Activated naive CD8-positive, alpha-beta T cell treated with anti-CD3 and anti-CD28 coated beads for 36 hours (primary cell): ENCODE measurements around the gene SPDYE2. TPM values are rescaled to one million over a fixed set of nuclear protein-coding genes. Genes with fewer than 3 reads are reported as not detected.
"Not testable (repeated sequence)": the region's sequence is repeated elsewhere in the genome, so short reads cannot be mapped to it uniquely, and the experiment has no call there.

ENCODE experiments used
- DNase-seq: peaks from one replicate; pipeline ENCODE4 v3.0.0; 2021
- H3K27ac Mint-ChIP-seq: one replicate; pipeline ENCODE4 v1.8.0; 2022; ENCODE audit warnings: mild to moderate bottlenecking, moderate library complexity, mixed read lengths
- H3K27me3 Mint-ChIP-seq: one replicate; pipeline ENCODE4 v1.8.0; 2022; ENCODE audit warnings: mild to moderate bottlenecking, mixed read lengths
- H3K36me3 Mint-ChIP-seq: one replicate; pipeline ENCODE4 v1.8.0; 2021; ENCODE audit warnings: mild to moderate bottlenecking, mixed read lengths
- H3K4me1 Mint-ChIP-seq: one replicate; pipeline ENCODE4 v1.8.0; 2021; ENCODE audit warnings: mixed read lengths
- H3K4me3 Mint-ChIP-seq: one replicate; pipeline ENCODE4 v1.8.0; 2022; ENCODE audit warnings: mild to moderate bottlenecking, moderate library complexity, mixed read lengths
- H3K9me3 Mint-ChIP-seq: one replicate; pipeline ENCODE4 v1.8.0; 2022; ENCODE audit warnings: mixed read lengths
- total RNA-seq, 2 experiments: library from RNA; stranded (reverse); gene quantifications; one replicate each; pipeline ENCODE4 v1.2.3, GENCODE V29; 2021

SPDYE2 gene
- not detected for total RNA-seq

- not testable (repeated sequence) for H3K4me3 Mint-ChIP-seq, H3K9me3 Mint-ChIP-seq, H3K36me3 Mint-ChIP-seq, DNase-seq, H3K27me3 Mint-ChIP-seq, H3K27ac Mint-ChIP-seq, H3K4me1 Mint-ChIP-seq
These were observed at the start of gene SPDYE2 for GRCh38 chr7:102550808-102551422. SPDYE2 (plus strand) TSS chr7:102551226; CDS start chr7:102553256, 2,030 bp downstream.

- H3K27ac Mint-ChIP-seq, H3K9me3 Mint-ChIP-seq, H3K4me3 Mint-ChIP-seq, H3K36me3 Mint-ChIP-seq, H3K27me3 Mint-ChIP-seq, H3K4me1 Mint-ChIP-seq, DNase-seq: not testable (repeated sequence)
These were observed 47.9 kb upstream of the SPDYE2 start for GRCh38 chr7:102503141-102503540.

- not testable (repeated sequence) for H3K27ac Mint-ChIP-seq, H3K36me3 Mint-ChIP-seq, H3K27me3 Mint-ChIP-seq, H3K9me3 Mint-ChIP-seq, H3K4me3 Mint-ChIP-seq, H3K4me1 Mint-ChIP-seq, DNase-seq
These were observed 45.5 kb upstream of the SPDYE2 start for GRCh38 chr7:102505298-102506185.

- not testable (repeated sequence) for H3K27ac Mint-ChIP-seq, H3K4me3 Mint-ChIP-seq, H3K36me3 Mint-ChIP-seq, DNase-seq, H3K9me3 Mint-ChIP-seq, H3K4me1 Mint-ChIP-seq, H3K27me3 Mint-ChIP-seq
These were observed 43.5 kb upstream of the SPDYE2 start for GRCh38 chr7:102507410-102508088.

GRCh38 chr7:102510575-102510974 is 40.5 kb upstream of the SPDYE2 start:
- not testable (repeated sequence) for H3K4me3 Mint-ChIP-seq, H3K4me1 Mint-ChIP-seq, DNase-seq, H3K36me3 Mint-ChIP-seq, H3K27me3 Mint-ChIP-seq, H3K9me3 Mint-ChIP-seq, H3K27ac Mint-ChIP-seq

- H3K4me3 Mint-ChIP-seq, H3K27me3 Mint-ChIP-seq: not testable (repeated sequence)
These were observed 39.0 kb upstream of the SPDYE2 start for GRCh38 chr7:102511860-102512522.

GRCh38 chr7:102512642-102513221 is 38.3 kb upstream of the SPDYE2 start:
- not testable (repeated sequence) for H3K4me1 Mint-ChIP-seq, H3K36me3 Mint-ChIP-seq, H3K27me3 Mint-ChIP-seq, H3K4me3 Mint-ChIP-seq, H3K9me3 Mint-ChIP-seq, H3K27ac Mint-ChIP-seq, DNase-seq

More at GRCh38 chr7:102511860-102512522, 39.0 kb upstream of the SPDYE2 start:
- H3K27ac Mint-ChIP-seq, H3K9me3 Mint-ChIP-seq, H3K4me1 Mint-ChIP-seq, H3K36me3 Mint-ChIP-seq, DNase-seq: not testable (repeated sequence)

- DNase-seq, H3K4me3 Mint-ChIP-seq, H3K4me1 Mint-ChIP-seq, H3K36me3 Mint-ChIP-seq, H3K27me3 Mint-ChIP-seq, H3K9me3 Mint-ChIP-seq, H3K27ac Mint-ChIP-seq: not testable (repeated sequence)
These were observed 35.9 kb upstream of the SPDYE2 start for GRCh38 chr7:102514881-102515721.

GRCh38 chr7:102515889-102516288 is 35.1 kb upstream of the SPDYE2 start:
- not testable (repeated sequence) for H3K27me3 Mint-ChIP-seq, DNase-seq, H3K27ac Mint-ChIP-seq, H3K36me3 Mint-ChIP-seq, H3K9me3 Mint-ChIP-seq, H3K4me3 Mint-ChIP-seq, H3K4me1 Mint-ChIP-seq

- H3K4me1 Mint-ChIP-seq, H3K4me3 Mint-ChIP-seq, H3K36me3 Mint-ChIP-seq, H3K27ac Mint-ChIP-seq, H3K27me3 Mint-ChIP-seq, H3K9me3 Mint-ChIP-seq, DNase-seq: not testable (repeated sequence)
These were observed 34.1 kb upstream of the SPDYE2 start for GRCh38 chr7:102516951-102517350.

- not testable (repeated sequence) for H3K36me3 Mint-ChIP-seq, H3K4me3 Mint-ChIP-seq, H3K4me1 Mint-ChIP-seq, DNase-seq, H3K9me3 Mint-ChIP-seq, H3K27ac Mint-ChIP-seq, H3K27me3 Mint-ChIP-seq
These were observed 33.4 kb upstream of the SPDYE2 start, which contains the start of gene RASA4B for GRCh38 chr7:102517550-102518147. RASA4B (minus strand) TSS chr7:102517777; CDS start chr7:102517710, 67 bp downstream.

GRCh38 chr7:102520797-102521196 is 30.2 kb upstream of the SPDYE2 start:
- not testable (repeated sequence) for DNase-seq, H3K9me3 Mint-ChIP-seq, H3K27ac Mint-ChIP-seq, H3K27me3 Mint-ChIP-seq, H3K4me3 Mint-ChIP-seq, H3K36me3 Mint-ChIP-seq, H3K4me1 Mint-ChIP-seq

- not testable (repeated sequence) for H3K4me3 Mint-ChIP-seq, DNase-seq, H3K36me3 Mint-ChIP-seq, H3K4me1 Mint-ChIP-seq, H3K27me3 Mint-ChIP-seq, H3K9me3 Mint-ChIP-seq, H3K27ac Mint-ChIP-seq
These were observed 26.2 kb upstream of the SPDYE2 start for GRCh38 chr7:102524803-102525202.

GRCh38 chr7:102527182-102527581 is 23.8 kb upstream of the SPDYE2 start:
- H3K4me3 Mint-ChIP-seq, H3K4me1 Mint-ChIP-seq, DNase-seq, H3K36me3 Mint-ChIP-seq, H3K9me3 Mint-ChIP-seq, H3K27me3 Mint-ChIP-seq, H3K27ac Mint-ChIP-seq: not testable (repeated sequence)
